GM19438 (cell line): ENCODE data around the gene FBXW5.

Experiments
- ATAC-seq: cut with Tn5 transposase; IDR thresholded peaks from one replicate; pipeline ENCODE4 v1.9.1; 2021; ENCODE audit warnings: low read depth; ENCODE audit not compliant: unreplicated experiment

FBXW5 gene

GRCh38 chr9:136978073-136978864 is 33.7 kb upstream of the FBXW5 start:
- ATAC-seq: no peak

GRCh38 chr9:136977649-136978072 is 33.1 kb upstream of the FBXW5 start:
- no peak for ATAC-seq

GRCh38 chr9:136977223-136977622 is 32.7 kb upstream of the FBXW5 start, which contains the start of gene PTGDS:
TSS of gene PTGDS (plus strand) at chr9:136977504. CDS start at chr9:136977579, 75 bp downstream.
- ATAC-seq: no peak

- ATAC-seq: no peak
These were observed 31.1 kb upstream of the FBXW5 start for GRCh38 chr9:136975644-136976043.

- no peak for ATAC-seq
These were observed 30.4 kb upstream of the FBXW5 start for GRCh38 chr9:136974817-136975535.

- no peak for ATAC-seq
These were observed 29.4 kb upstream of the FBXW5 start for GRCh38 chr9:136973618-136974617.

GRCh38 chr9:136972743-136973142 is 28.2 kb upstream of the FBXW5 start:
- no peak for ATAC-seq

GRCh38 chr9:136972335-136972734 is 27.8 kb upstream of the FBXW5 start:
- no peak for ATAC-seq

GRCh38 chr9:136971746-136972145 is 27.2 kb upstream of the FBXW5 start:
- no peak for ATAC-seq

- ATAC-seq: no peak
These were observed 25.8 kb upstream of the FBXW5 start for GRCh38 chr9:136970361-136970760.

- ATAC-seq: no peak
These were observed 25.2 kb upstream of the FBXW5 start for GRCh38 chr9:136969774-136970173.

- ATAC-seq: no peak
These were observed 24.6 kb upstream of the FBXW5 start for GRCh38 chr9:136969150-136969549.

GRCh38 chr9:136968333-136969127 is 24.0 kb upstream of the FBXW5 start:
- no peak for ATAC-seq

GRCh38 chr9:136965771-136966484 is 21.4 kb upstream of the FBXW5 start:
- no peak for ATAC-seq

- no peak for ATAC-seq
These were observed 20.4 kb upstream of the FBXW5 start for GRCh38 chr9:136964833-136965422.

GRCh38 chr9:136964171-136964689 is 19.7 kb upstream of the FBXW5 start:
- ATAC-seq: no peak

GRCh38 chr9:136963751-136964150 is 19.2 kb upstream of the FBXW5 start:
- ATAC-seq: no peak

GRCh38 chr9:136963341-136963740 is 18.8 kb upstream of the FBXW5 start:
- no peak for ATAC-seq
